ENCODE data around the gene TIMM50.

- TF ChIP-seq CTCF (conservative IDR thresholded peaks at IDR 0.05; ENCODE audit: low read depth, low read length) (no peak), EZH2 (IDR thresholded peaks at IDR 0.05; ENCODE audit: low read length, unreplicated experiment) (no peak)
Measured at GRCh38 chr19:39444598-39445195, 35.9 kb upstream of the TIMM50 start.
